Mesendoderm (in vitro differentiated cells): ENCODE results near the gene MPPED1.

Experiments used
- DNase-seq: peaks from one replicate; pipeline ENCODE4 v3.0.0; 2013
- H2AK5ac ChIP-seq: 2 replicates; pipeline ENCODE4 v1.6.1; 2013; ENCODE audit warnings: low read length, inconsistent platforms
- H2BK120ac ChIP-seq: 2 replicates; pipeline ENCODE4 v1.6.1; 2013; ENCODE audit warnings: low read depth, mild to moderate bottlenecking, low read length, moderate library complexity, mixed read lengths
- H2BK15ac ChIP-seq: replicated peaks from 2 replicates; pipeline ENCODE4 v1.6.1; 2013; ENCODE audit warnings: low read depth, mild to moderate bottlenecking, moderate library complexity
- H2BK5ac ChIP-seq: 2 replicates; pipeline ENCODE4 v1.6.1; 2013; ENCODE audit warnings: low read length, inconsistent platforms
- H3K18ac ChIP-seq: 2 replicates; pipeline ENCODE4 v1.6.1; 2013; ENCODE audit warnings: mild to moderate bottlenecking, low read length, mixed read lengths
- H3K23ac ChIP-seq: one replicate; pipeline ENCODE4 v1.6.1; 2013; ENCODE audit warnings: low read length
- H3K27ac ChIP-seq: 2 replicates; pipeline ENCODE4 v1.5.1; 2013; ENCODE audit warnings: low read depth, mild to moderate bottlenecking, inconsistent platforms, low read length, moderate library complexity
- H3K27me3 ChIP-seq: 2 replicates; pipeline ENCODE4 v1.6.1; 2013; ENCODE audit warnings: low read length, control low read depth, mild to moderate bottlenecking, inconsistent platforms; ENCODE audit not compliant: insufficient read depth, poor library complexity
- H3K36me3 ChIP-seq: 2 replicates; pipeline ENCODE4 v1.6.1; 2013; ENCODE audit warnings: low read length, inconsistent platforms; ENCODE audit not compliant: control insufficient read depth, insufficient read depth
- H3K4ac ChIP-seq: one replicate; pipeline ENCODE4 v1.6.1; 2013; ENCODE audit warnings: low read depth, mild to moderate bottlenecking, low read length, moderate library complexity
- H3K4me1 ChIP-seq: 2 replicates; pipeline ENCODE4 v1.6.1; 2013; ENCODE audit warnings: low read depth, low read length, inconsistent platforms; ENCODE audit not compliant: control insufficient read depth
- H3K4me2 ChIP-seq: 2 replicates; pipeline ENCODE4 v1.6.1; 2013; ENCODE audit warnings: low read length
- H3K4me3 ChIP-seq: 2 replicates; pipeline ENCODE4 v1.5.1; 2013; ENCODE audit warnings: mild to moderate bottlenecking, low read length
- H3K56ac ChIP-seq: one replicate; pipeline ENCODE4 v1.6.1; 2013; ENCODE audit warnings: low read length
- H3K79me1 ChIP-seq: 2 replicates; pipeline ENCODE4 v1.6.1; 2013; ENCODE audit warnings: low read length, inconsistent platforms
- H3K79me2 ChIP-seq: 2 replicates; pipeline ENCODE4 v1.6.1; 2013; ENCODE audit warnings: mild to moderate bottlenecking, low read length; ENCODE audit not compliant: control insufficient read depth, insufficient read depth
- H3K9ac ChIP-seq: 2 replicates; pipeline ENCODE4 v1.6.1; 2013; ENCODE audit warnings: low read length, inconsistent platforms
- H4K5ac ChIP-seq: one replicate; pipeline ENCODE4 v1.6.1; 2013; ENCODE audit warnings: low read length
- H4K8ac ChIP-seq: one replicate; pipeline ENCODE4 v1.6.1; 2013; ENCODE audit warnings: low read depth, mild to moderate bottlenecking, control low read depth, low read length, moderate library complexity
- WGBS: extraction: QIAGEN DNeasy Blood & Tissue Kit; methylation state at CpG from one replicate; pipeline ENCODE4 v1.1.7; 2013; ENCODE audit warnings: low lambda C conversion rate, missing lambda C conversion rate; ENCODE audit not compliant: insufficient coverage; ENCODE audit errors: extremely low coverage; 5-methylcytosine and 5-hydroxymethylcytosine counted together

The MPPED1 gene

DNA sequence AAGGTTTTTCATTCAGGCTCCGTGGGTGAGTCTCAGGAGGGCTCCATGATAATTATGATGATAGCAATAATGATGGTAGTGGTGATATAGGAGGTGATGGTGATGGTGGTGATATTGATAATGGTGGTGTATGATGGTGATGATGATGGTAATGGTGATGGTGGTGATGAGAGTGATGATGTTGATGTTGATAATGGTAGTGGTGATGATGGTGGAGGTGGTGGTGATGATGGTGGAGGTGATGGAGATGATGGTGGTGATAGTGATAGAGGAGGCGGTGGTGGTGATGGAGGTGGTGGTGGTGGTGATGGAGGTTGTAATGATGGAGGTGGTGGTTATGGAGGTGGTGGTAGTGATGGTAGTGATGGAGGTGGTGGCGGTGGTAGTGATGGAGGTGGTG, 79.4 kb downstream of the MPPED1 start:
- Histone ChIP-seq H3K23ac (no peak overlapping the region), H3K36me3 (no peaks in the 10 kb centered on the region), H3K27me3 (no peaks in the 10 kb centered on the region), H3K79me2 (no peaks in the 10 kb centered on the region), H3K79me1 (no peaks in the 10 kb centered on the region), H3K4me1 (no peaks in the 10 kb centered on the region), H2AK5ac (no peak overlapping the region), H2BK120ac (no peak overlapping the region), H4K8ac (no peak overlapping the region), H3K27ac (no peak overlapping the region), H3K56ac (no peak overlapping the region), H4K5ac (no peak overlapping the region), H3K18ac (no peak overlapping the region), H3K9ac (no peak overlapping the region), H3K4me2 (no peak overlapping the region), H3K4me3 (no peak overlapping the region), H3K4ac (no peak overlapping the region), H2BK5ac (no peak overlapping the region), H2BK15ac (no peak overlapping the region)
- WGBS = no CpG with 5 or more reads among the region's 3 CpGs
- DNase-seq = no peak

DNA sequence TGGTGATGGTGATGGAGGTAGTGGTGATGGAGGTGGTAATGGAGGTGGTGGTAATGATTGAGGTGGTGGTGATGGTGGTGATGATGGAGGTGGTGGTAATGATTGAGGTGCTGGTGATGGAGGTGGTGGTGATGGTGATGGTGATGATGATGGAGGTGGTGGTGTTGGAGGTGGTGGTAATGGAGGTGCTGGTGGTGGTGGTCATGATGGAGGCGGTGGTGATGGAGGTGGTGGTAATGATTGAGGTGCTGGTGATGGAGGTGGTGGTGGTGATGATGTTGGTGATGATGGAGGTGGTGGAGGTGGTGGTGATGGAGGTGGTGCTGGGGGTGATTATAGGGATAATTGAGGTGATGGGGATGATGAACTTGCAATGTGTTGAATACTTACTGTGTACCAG, 79.9 kb downstream of the MPPED1 start:
- no peak overlapping the region for H2BK120ac ChIP-seq
- no peak overlapping the region for H4K5ac ChIP-seq
- no peak overlapping the region for H4K8ac ChIP-seq
- H3K79me1 ChIP-seq = no peaks in the 10 kb centered on the region
- H3K4me1 ChIP-seq = no peaks in the 10 kb centered on the region
- no peaks in the 10 kb centered on the region for H3K27me3 ChIP-seq
- H2BK15ac ChIP-seq = no peak overlapping the region
- WGBS = no CpG with 5 or more reads among the region's 1 CpG
- no peak overlapping the region for H3K4ac ChIP-seq
- no peak overlapping the region for H2AK5ac ChIP-seq
- H3K79me2 ChIP-seq = no peaks in the 10 kb centered on the region
- no peak overlapping the region for H3K23ac ChIP-seq
- H3K56ac ChIP-seq = no peak overlapping the region
- no peak overlapping the region for H3K18ac ChIP-seq
- no peak overlapping the region for H2BK5ac ChIP-seq
- no peak overlapping the region for H3K4me3 ChIP-seq
- no peak overlapping the region for H3K27ac ChIP-seq
- no peak for DNase-seq
- H3K4me2 ChIP-seq = no peak overlapping the region
- no peaks in the 10 kb centered on the region for H3K36me3 ChIP-seq
- H3K9ac ChIP-seq = no peak overlapping the region

DNA sequence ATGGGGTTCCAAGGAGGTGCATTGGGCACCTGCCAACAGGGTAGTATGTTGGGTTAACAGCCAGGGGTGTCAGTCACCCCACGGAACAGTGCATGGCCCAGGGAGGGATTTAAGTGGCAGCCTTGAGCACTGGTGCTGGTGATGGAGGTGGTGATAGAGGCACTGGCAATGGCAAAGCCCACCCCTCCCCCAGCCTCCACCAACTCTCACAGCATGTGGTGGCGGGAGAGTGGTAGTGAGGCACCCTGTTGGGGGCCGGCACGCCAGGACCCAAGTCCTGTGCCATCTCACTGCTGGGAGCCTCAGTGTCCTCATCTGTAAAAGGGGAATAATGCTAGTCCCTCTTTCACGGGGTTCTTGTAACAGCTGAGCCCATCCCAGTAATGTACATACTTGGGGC, 81.5 kb downstream of the MPPED1 start:
- no peak overlapping the region for H2BK15ac ChIP-seq
- no peaks in the 10 kb centered on the region for H3K79me1 ChIP-seq
- no peak overlapping the region for H2BK5ac ChIP-seq
- no peaks in the 10 kb centered on the region for H3K79me2 ChIP-seq
- H3K27ac ChIP-seq = no peak overlapping the region
- H2AK5ac ChIP-seq = no peak overlapping the region
- H3K4me2 ChIP-seq = no peak overlapping the region
- H3K9ac ChIP-seq = no peak overlapping the region
- no peaks in the 10 kb centered on the region for H3K36me3 ChIP-seq
- no peaks in the 10 kb centered on the region for H3K27me3 ChIP-seq
- no peak overlapping the region for H2BK120ac ChIP-seq
- H4K5ac ChIP-seq = no peak overlapping the region
- DNase-seq = no peak
- no CpG with 5 or more reads among the region's 5 CpGs for WGBS
- no peaks in the 10 kb centered on the region for H3K4me1 ChIP-seq
- H3K4ac ChIP-seq = no peak overlapping the region
- no peak overlapping the region for H4K8ac ChIP-seq
- H3K18ac ChIP-seq = no peak overlapping the region
- H3K23ac ChIP-seq = no peak overlapping the region
- H3K56ac ChIP-seq = no peak overlapping the region
- H3K4me3 ChIP-seq = no peak overlapping the region

DNA sequence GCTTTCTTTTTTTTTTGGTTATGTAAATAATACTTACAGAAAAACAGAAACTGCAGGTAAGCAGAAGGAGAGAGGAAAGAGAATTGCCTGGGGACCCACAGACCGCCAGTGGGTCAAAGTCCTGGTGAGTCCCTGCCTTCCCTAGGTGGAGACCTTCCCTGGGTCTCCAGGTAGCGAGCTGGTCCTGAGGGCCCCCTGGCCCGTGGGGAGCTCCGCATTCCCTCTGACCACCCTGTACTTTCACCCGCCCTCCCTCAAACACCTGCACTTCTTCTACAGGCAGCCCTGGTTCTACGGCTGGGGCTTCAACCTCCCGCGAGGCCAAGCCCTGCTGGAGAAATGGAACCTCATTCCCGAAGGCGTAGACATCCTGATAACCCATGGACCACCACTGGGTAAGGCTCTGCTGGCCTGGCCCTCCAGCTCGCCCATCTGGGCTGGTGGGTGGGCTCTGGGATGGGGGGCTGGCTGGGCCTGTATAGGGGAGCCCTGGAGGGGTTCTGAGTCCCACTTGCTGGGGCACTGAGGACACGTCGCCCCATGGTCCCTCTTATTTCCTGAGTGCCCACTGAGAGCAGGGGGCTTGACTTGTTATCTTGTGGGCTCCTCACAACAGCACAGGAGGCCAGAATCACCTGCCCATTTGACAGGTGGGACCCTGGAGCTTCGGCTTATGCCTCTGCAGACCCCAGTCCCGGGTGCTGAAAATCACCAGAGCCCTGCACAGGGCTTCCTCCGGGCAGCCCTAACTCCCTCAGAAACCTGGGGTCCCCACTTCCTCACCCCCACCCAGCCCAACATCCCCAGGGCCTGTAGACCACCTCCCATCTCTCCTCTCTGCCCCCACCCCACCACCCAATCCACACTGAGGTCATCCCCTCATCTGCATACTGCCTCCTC, 86.4 kb downstream of the MPPED1 start:
- WGBS = no CpG with 5 or more reads among the region's 16 CpGs
- Histone ChIP-seq H4K8ac (no peak overlapping the region), H4K5ac (no peak overlapping the region), H3K36me3 (no peaks in the 10 kb centered on the region), H2BK15ac (no peak overlapping the region), H2AK5ac (no peak overlapping the region), H3K18ac (no peak overlapping the region), H3K79me2 (no peaks in the 10 kb centered on the region), H2BK5ac (no peak overlapping the region), H3K79me1 (no peaks in the 10 kb centered on the region), H3K27me3 (no peaks in the 10 kb centered on the region), H3K56ac (no peak overlapping the region), H3K4me1 (no peaks in the 10 kb centered on the region), H3K9ac (no peak overlapping the region), H2BK120ac (no peak overlapping the region), H3K27ac (no peak overlapping the region), H3K4me2 (no peak overlapping the region), H3K4ac (no peak overlapping the region), H3K23ac (no peak overlapping the region), H3K4me3 (no peak overlapping the region)
- DNase-seq = no peak

DNA sequence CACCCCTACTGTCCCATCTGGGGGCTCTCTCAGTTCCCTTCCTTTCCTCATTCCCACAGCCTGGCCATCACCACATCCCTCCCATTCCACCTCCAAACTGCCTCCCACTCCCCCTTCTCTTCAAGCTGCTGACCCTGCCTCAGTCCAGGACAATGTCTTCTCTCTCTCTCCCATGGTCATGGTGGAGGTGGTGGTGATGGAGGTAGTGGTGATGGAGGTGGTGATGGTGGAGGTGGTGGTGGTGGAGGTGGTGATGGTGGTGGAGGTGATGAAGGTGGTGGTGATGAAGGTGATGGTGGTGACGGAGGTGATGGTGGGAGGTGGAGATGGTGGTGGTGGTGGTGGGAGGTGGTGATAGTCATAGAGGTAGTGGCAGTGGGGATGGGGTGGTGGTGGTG, 87.0 kb downstream of the MPPED1 start:
- Histone ChIP-seq H3K4me2 (no peak overlapping the region), H3K18ac (no peak overlapping the region), H3K36me3 (no peaks in the 10 kb centered on the region), H4K5ac (no peak overlapping the region), H3K4me3 (no peak overlapping the region), H3K4ac (no peak overlapping the region), H3K9ac (no peak overlapping the region), H2AK5ac (no peak overlapping the region), H3K23ac (no peak overlapping the region), H4K8ac (no peak overlapping the region), H2BK120ac (no peak overlapping the region), H3K56ac (no peak overlapping the region), H3K27me3 (no peaks in the 10 kb centered on the region), H3K27ac (no peak overlapping the region), H2BK5ac (no peak overlapping the region), H3K79me2 (no peaks in the 10 kb centered on the region), H2BK15ac (no peak overlapping the region), H3K79me1 (no peaks in the 10 kb centered on the region), H3K4me1 (no peaks in the 10 kb centered on the region)
- DNase-seq = no peak
- WGBS = no CpG with 5 or more reads among the region's 1 CpG
